Amygdala (tissue), 56 donors: ENCODE measurements around the gene PIAS1.
"Not testable (repeated sequence)": the region's sequence is repeated elsewhere in the genome, so short reads cannot be mapped to it uniquely, and the experiment has no call there.

Experiments
- DNase-seq, 56 donors: peaks; one replicate each; lab custom pipeline; 2025; lab: John Stamatoyannopoulos, UW

PIAS1 gene

GRCh38 chr15:68032672-68033071 lies 21.4 kb upstream of the PIAS1 start:
- DNase-seq: no peak

- no peak for DNase-seq
These were observed 20.0 kb upstream of the PIAS1 start for GRCh38 chr15:68034081-68034480.

GRCh38 chr15:68034719-68035293 lies 19.3 kb upstream of the PIAS1 start:
- no peak for DNase-seq

DNA sequence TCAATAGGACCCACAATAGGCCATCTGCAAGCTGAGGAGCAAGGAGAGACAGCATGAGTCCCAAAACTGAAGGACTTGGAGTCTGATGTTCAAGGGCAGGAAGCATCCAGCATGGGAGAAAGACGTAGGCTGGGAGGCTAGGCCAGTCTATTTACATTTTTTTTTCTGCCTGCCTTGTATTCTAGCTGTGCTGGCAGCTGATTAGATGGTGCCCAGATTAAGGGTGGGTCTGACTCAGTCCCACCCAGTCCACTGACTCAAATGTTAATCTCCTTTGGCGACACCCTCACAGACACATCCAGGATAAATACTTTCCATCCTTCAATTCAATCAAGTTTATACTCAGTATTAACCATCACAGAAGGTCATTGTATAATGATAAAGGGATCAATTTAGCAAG lies 15.9 kb upstream of the PIAS1 start:
- DNase-seq: no peak

GRCh38 chr15:68040144-68040543 lies 14.0 kb upstream of the PIAS1 start:
- no peak for DNase-seq

DNA sequence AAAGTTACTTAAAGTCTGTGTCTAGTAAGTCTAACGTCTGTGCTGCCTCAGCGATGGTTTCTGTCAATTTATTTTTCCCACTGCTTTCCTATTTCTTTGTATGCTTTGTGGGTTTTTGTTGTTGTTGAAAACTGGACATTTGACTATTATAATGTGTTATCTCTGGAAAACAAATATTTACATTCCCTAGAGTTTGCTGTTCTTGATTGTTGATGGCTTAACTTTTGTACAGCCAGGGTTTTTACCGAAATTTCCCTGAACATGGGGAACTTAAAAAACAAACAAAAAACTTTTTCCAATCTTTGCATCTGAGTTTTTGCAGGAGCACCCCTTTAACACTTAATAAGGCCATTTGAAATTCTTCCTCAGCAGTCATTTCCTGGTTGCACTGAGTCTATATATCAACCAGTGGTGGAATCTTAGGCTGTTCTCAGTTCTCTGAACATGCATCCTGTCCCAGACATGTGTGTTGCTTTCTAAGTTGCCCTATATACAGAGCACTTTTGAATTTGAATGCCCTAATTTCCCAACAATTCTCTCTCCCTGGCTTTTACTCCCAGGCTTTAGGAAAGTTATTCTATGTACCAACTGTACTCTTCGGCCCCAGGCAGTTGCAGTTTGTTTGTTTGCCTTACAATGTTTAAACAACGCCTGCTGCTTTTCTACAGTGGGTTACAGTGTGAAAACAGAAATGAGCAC lies 11.8 kb upstream of the PIAS1 start:
- DNase-seq: no peak

- DNase-seq: no peak
These were observed 11.3 kb upstream of the PIAS1 start for GRCh38 chr15:68042855-68043222.

DNA sequence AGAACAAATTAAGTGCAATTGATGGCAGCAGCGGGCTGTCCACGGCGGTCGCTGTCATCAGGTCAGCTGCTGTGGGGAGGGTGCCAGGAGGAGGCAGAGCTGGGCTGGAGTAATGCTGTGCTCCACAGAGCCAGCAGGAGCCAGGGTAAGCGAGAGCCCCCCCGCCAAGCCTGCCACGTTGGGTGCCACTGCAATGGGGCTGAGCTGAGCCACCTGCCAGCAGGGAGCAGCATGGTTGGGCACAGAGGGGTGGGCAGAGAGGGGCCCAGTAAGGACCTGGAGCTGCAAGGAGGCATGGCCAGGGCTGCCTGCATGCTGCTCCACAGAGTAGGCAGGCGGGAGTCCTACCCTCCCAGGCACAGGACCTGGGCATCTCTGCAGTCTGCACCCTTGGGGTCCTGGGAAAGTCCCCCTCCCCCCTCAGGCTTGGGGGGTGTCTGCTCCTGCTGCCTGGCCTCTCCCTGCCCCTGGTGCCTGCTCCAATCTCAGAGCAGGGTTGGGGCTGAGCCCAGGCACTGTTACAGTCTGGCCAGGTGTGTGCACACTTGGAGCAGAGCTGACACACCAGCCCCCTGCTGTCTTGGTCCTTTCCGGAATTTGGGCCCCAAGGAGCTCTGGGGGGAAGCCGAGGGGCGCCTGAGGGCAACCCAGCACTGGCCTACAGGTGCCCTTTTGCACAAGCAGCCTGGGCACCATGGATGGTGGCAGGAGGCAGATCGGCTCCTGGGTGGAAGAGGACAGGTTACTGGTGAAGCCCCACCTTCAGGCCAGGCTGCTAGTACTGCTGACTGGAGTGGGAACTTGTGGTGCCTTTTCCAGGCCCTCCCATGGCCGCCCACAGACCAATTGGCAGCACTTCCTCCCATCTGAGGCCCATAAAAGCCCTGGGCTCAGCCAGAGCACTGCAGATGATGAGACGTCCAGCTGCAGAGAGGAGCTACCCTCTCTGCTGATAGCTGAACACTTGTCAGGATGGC lies 8.5 kb upstream of the PIAS1 start:
- no peak for DNase-seq

- DNase-seq: no peak
These were observed 6.3 kb upstream of the PIAS1 start for GRCh38 chr15:68047826-68048225.

GRCh38 chr15:68051109-68051508 lies 3.0 kb upstream of the PIAS1 start:
- DNase-seq: no peak

GRCh38 chr15:68051907-68052306 lies 2.2 kb upstream of the PIAS1 start:
- no peak for DNase-seq

- DNase-seq: no peak
These were observed 1.7 kb upstream of the PIAS1 start for GRCh38 chr15:68052431-68052830.

DNA sequence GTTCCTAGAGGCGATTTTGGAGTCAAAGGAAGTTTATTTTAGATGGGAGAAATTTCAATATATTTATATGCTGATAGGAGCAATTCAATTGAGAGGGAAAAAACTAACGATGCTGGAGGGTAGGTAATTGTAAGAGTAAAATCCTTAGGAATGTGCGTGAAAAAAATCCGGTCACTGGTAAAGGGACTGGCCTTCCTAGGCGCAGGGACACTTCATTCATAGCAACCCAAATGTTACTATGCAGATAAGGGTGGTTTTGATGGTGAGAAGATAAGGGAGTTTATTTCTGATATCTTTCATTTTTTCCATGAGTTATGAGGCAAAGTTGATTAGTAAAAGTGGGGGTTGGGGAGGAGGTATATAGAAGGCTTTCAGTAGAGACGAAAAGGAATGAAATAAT lies 1.1 kb upstream of the PIAS1 start:
- DNase-seq: no peak

- DNase-seq: peak in 37 of 56 donors; percentile 21 to 73 (median 47)
These were observed 611 bp downstream of the PIAS1 start for GRCh38 chr15:68054628-68055223.

GRCh38 chr15:68055224-68055705 lies 1.1 kb downstream of the PIAS1 start:
- peak in 17 of 56 donors; percentile 1 to 56 (median 13) for DNase-seq

GRCh38 chr15:68056097-68056865 lies 2.2 kb downstream of the PIAS1 start:
- no peak for DNase-seq

- no peak for DNase-seq
These were observed 2.9 kb downstream of the PIAS1 start for GRCh38 chr15:68057034-68057433.

GRCh38 chr15:68057758-68058157 lies 3.6 kb downstream of the PIAS1 start:
- no peak for DNase-seq

DNA sequence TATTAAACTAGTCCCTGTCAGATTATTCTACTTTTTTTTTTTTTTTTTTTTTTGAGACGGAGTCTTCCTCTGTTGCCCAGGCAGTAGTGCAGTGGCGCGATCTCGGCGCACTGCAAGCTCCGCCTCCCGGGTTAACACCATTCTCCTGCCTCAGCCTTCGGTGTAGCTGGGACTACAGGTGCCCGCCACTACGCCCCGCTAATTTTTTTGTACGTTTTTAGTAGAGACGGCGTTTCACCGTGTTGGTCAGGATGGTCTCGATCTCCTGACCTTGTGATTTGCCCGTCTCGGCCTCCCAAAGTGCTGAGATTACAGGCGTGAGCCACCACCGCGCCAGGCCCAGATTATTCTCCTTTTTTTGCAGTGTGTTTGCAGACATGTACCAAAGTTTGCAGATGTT lies 4.9 kb downstream of the PIAS1 start:
- not testable (repeated sequence) for DNase-seq

DNA sequence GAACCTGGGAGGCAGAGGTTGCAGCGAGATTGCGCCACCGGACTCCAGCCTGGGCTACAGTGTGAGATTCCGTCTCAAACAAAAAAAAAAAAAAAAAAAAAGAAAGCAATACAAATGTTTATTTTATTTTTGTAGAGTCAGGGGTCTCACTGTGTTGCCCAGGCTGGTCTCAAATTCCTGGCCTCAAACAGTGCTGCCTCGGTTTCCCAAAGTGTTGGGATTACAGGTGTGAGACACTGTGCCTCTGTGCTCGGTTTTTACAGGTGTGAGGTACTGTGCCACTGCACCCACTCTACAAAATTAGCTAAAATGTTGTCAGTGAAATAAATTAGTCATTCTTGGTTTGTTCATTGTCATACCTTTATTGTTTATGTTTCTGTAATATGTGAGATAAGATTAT lies 5.5 kb downstream of the PIAS1 start:
- no peak for DNase-seq
